COLO668 (cell line): ENCODE measurements around the gene SLC22A1.
A peak's percentile ranks its signal among the peaks of the same experiment; 100 is the strongest.
"Not testable (repeated sequence)": the region's sequence is repeated elsewhere in the genome, so short reads cannot be mapped to it uniquely, and the experiment has no call there.

ENCODE experiments used
- DNase-seq: peaks from one replicate; lab custom pipeline; 2025; ENCODE audit not compliant: unreplicated experiment; lab: John Stamatoyannopoulos, UW

The SLC22A1 gene

DNA sequence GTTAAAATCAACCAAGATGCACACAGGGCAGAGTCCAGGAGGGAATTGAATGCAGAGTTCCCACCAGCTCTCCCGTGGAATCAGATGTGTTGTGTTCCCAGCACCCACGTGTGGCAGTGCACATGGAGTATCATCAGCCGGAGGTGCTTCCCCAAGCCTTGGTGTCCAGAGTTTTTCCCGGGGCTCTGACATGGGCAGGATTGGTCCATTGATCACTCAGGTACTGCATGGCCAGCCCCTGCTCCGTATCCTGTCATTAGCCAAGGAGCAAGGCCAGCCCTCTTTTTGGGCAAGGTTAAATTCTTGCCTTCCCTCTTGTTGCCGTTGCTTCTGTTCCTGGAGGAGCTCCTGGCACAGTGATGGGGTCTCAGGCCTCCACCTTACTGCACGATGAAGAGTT, 28.6 kb upstream of the SLC22A1 start:
- no peak for DNase-seq

- DNase-seq: no peak
Measured at GRCh38 chr6:160093946-160094345, 27.7 kb upstream of the SLC22A1 start.

DNA sequence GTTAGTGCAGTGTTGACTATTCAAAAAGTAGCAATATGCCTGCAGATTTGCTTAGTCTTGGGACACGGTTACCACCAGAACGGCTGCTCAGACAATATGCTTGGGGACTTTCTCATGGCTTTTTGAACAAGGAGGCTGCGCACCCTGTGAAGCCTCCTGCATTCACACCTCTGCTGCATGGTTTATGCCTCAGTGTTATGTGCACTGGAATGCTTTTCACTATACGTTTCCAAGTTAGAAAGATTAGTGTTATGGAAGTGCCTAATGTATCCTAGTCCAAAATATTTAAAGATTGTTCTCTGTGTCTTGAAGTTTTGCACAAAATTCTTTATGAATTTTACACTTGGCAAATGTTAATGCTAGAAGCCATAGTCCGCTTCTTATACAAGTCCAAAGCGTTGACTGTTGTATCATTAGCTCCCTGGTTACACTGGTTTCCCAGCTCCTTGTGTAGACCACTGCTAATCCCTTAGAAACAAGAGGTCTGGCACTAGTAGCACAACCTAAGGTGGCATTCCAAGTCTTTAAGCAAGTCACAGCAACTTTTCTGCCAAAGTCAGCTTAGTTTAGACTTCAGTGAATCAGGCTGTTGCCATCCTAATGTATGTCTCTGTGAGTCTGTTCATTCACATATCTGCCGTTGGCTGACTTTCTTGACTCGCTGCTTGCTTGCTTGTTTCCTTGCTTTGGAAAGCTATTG, 26.3 kb upstream of the SLC22A1 start:
- no peak for DNase-seq

- DNase-seq: no peak
Measured at GRCh38 chr6:160101277-160102205, 20.1 kb upstream of the SLC22A1 start.

- DNase-seq: no peak
Measured at GRCh38 chr6:160102399-160102798, 19.2 kb upstream of the SLC22A1 start.

DNA sequence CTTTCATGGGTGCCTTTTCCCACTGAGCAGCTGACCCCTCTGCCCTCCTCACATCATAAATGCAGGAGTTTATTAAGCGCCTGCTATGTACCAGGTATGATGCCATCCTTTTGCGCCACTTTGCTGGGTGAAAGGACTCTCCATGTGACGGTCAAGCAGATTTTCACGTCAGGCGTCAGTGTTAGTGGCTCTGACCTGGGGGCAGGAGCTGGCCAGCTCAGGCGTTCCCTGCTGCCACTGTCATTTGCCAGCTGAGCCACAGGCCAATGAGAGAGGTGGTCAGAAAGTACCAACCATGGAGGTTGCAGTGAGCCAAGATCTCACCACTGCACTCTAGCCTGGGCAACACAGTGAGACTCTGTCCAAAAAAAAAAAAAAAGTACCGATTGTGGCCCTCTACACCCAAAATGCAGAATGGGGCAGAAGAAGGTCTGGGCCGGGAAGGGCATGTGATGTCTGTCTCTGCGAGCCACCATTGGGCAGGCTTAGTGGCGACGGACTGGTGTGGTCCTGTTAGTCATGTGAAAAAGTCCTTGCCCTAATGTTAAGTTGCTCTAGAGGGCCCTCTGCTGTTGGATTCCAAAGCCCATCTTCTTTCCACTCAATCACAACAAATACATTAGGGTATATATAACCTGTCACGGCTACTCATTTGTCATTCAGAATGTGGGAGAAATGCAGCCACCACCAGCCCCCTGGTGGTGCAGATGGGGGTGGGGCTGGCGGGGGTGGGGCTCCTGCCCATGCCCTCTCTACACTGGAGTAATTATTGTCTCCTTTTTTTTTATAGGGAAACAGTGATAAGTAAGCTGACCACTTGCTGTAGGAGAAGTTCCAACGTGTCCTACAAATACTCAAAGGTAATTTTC, 18.4 kb upstream of the SLC22A1 start:
- peak; percentile 1 for DNase-seq

DNA sequence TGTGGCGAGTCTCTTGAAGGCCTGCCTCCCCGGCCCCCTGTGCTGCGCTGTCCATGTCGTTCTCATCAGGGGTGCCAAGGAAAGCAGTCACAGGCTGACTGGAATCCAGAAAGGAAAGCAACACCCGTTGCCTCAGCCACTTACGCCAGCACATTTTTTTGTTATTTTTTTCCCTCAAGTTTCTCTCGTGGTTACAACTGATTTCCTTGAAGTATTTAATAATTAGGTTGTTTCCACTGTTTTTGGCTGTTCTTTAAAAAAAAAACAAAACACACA, 17.9 kb upstream of the SLC22A1 start:
- DNase-seq: no peak

DNA sequence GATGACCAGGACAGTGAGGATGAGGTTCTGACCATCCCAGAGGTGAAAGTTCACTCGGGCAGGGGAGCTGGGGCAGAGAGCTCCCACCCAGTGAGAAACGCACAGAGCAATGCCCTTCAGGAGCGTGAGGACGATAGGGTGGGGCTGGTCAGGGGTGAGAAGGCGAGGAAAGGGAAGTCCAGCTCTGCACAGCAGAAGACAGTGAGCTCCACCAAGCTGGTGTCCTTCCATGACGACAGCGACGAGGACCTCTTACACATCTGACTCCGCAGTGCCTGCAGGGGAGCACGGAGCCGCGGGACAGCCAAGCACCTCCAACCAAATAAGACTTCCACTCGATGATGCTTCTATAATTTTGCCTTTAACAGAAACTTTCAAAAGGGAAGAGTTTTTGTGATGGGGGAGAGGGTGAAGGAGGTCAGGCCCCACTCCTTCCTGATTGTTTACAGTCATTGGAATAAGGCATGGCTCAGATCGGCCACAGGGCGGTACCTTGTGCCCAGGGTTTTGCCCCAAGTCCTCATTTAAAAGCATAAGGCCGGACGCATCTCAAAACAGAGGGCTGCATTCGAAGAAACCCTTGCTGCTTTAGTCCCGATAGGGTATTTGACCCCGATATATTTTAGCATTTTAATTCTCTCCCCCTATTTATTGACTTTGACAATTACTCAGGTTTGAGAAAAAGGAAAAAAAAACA, 16.6 kb upstream of the SLC22A1 start:
- no peak for DNase-seq

DNA sequence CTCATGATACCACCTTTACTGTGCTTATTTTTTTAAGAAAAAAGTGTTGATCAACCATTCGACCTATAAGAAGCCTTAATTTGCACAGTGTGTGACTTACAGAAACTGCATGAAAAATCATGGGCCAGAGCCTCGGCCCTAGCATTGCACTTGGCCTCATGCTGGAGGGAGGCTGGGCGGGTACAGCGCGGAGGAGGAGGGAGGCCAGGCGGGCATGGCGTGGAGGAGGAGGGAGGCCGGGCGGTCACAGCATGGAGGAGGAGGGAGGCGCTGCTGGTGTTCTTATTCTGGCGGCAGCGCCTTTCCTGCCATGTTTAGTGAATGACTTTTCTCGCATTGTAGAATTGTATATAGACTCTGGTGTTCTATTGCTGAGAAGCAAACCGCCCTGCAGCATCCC, 15.6 kb upstream of the SLC22A1 start:
- DNase-seq: no peak

- no peak for DNase-seq
Measured at GRCh38 chr6:160106701-160107100, 14.9 kb upstream of the SLC22A1 start.

DNA sequence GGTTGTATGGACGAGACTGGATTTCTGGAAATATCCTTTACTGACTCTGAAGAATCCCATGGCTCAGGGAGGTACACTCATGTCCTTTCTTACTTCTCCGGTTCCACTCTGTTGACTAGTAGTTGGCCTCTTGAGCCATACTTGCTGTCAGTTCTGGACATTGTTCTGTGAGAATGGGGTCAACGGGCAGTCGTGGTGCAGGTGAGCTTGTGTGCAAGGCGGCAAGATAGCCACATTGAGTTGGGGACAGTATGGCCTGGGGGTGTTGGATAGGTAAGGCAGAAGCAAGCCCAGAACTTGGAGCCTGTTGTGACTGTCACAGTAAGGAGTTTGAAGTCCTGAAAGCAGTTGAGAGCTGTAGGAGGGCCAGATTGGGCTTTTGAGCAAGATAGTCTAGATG, 13.5 kb upstream of the SLC22A1 start:
- DNase-seq: no peak

- DNase-seq: no peak
Measured at GRCh38 chr6:160110586-160111123, 11.0 kb upstream of the SLC22A1 start.

- DNase-seq: no peak
Measured at GRCh38 chr6:160111806-160112205, 9.8 kb upstream of the SLC22A1 start.

DNA sequence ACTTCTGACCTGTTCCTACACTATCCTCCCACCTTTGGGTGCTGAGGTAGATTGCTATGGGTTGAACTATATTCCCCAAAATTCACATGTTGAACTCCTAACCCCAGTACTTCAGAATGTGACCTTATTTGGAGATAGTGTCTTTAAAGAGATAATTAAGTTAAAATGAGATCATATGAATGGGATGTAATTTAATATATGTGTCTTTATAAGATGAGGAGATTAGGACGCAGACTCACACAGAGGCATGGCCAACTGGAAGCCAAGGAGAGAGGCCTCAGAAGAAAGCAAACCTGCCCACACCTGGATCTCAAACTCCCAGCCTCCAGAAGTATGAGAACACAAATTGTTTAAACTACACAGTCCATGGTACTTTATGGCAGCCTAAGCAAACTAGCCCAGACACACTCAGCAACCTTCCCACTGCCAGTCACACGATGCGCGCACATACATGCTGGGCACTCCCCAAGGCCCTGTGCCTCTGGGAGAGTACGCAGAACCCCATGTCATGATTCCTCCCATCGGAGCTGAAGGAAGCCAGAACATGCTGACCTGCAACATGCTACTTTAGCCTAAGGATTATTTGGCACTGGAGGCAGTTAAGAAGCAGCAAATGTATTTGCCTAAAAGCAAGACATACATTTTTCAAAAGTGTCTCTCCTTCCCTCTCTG, 8.9 kb upstream of the SLC22A1 start:
- no peak for DNase-seq

- not testable (repeated sequence) for DNase-seq
Measured at GRCh38 chr6:160114536-160114935, 7.1 kb upstream of the SLC22A1 start.

GRCh38 chr6:160115421-160115820, 6.2 kb upstream of the SLC22A1 start:
- DNase-seq: no peak

GRCh38 chr6:160116411-160116810, 5.2 kb upstream of the SLC22A1 start:
- DNase-seq: no peak

DNA sequence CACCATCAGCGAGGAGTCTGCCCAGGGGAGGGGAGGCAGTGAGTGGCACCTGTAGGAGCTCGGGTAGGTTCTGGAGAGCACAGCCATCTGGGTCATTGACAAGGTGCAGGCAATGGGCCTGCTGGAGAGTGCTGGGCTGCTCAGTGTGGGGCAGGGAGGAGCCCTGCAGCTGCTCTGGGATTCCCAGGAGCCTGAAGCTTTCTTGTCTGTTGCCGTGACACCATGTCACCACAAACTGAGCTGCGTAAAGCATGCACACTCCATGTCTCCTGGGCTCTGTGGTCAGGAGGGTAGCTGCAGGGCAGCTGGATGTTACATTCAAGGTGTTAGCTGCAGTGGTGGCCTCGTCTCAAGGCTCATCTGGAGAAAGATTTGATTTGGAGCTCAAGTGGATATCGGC, 4.5 kb upstream of the SLC22A1 start:
- DNase-seq: no peak

DNA sequence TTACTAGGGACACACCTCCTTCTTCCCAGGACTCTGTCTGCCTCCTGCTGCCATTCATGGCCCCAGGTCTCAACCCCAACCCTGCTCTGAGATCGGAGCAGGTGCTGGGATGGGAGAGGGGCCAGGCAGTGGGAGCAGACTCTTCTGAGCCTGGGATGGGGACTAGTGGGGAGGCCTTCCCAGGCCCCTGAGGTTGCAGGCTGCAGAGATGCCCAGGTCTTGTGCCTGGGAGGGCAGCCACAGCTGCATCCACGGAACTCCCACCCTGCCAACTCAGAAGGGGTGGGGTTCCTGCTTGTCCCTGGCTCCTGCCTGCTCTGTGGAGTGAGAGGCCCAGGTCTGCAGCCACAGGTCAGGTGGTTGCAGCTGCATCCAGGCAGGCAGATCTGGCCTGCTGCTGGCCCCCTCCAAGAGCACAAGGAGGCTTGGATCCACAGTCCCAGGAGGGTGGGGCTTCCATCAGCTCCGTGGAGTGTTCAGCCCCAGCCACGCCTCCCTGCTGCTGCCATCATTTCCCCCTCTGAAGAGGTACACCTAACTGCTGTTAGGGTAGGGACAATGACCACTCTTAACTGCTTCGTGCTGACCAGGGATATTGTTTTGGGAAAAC, 2.9 kb upstream of the SLC22A1 start:
- no peak for DNase-seq

DNA sequence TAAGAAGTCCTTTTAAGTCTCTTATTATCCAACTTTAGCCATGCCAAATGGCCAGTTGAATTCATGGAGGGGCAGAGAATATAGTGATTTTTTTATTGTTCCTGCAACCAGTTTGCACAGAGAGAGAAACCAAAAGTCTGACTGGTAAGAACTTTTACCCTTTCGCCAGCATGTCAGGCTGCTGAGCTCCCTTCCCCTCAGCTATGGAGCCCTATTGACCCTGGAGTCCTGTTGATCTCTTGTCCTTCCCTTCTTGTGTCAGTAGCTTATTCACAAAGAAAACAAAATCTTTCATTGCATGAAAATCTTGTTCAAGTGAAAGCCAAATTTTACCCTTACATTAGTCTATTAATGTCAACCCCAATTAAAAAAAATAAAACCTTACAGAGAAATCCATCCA, 1.5 kb upstream of the SLC22A1 start:
- no peak for DNase-seq
